DND-41 (cell line): ENCODE results near the gene WBP11.

Experiments
- ATAC-seq: fragments of 200-7000 bp; cut with Tn5 transposase; 3 replicates; pipeline ENCODE4 v1.9.1; 2021; ENCODE audit warnings: low read depth; ENCODE audit not compliant: insufficient read depth
- DNase-seq: peaks from one replicate; pipeline ENCODE4 v3.0.0-alpha.2; 2020
- H2AFZ ChIP-seq: 2 replicates; pipeline ENCODE4 v1.6.0; 2012; ENCODE audit warnings: low read depth, low read length
- H3K27ac ChIP-seq: 2 replicates; pipeline ENCODE4 v1.5.1; 2012; ENCODE audit warnings: low read length, inconsistent platforms
- H3K27me3 ChIP-seq: fragments of 200-600 bp; sonication (generic); 2 replicates; pipeline ENCODE4 v1.6.0; 2012; ENCODE audit warnings: low read length, mild to moderate bottlenecking, inconsistent platforms; ENCODE audit not compliant: insufficient read depth, poor library complexity
- H3K36me3 ChIP-seq: 2 replicates; pipeline ENCODE4 v1.5.1; 2012; ENCODE audit warnings: low read length, inconsistent platforms; ENCODE audit not compliant: insufficient read depth
- H3K4me1 ChIP-seq: 2 replicates; pipeline ENCODE4 v1.5.1; 2012; ENCODE audit warnings: mild to moderate bottlenecking, low read length; ENCODE audit not compliant: insufficient read depth
- H3K4me2 ChIP-seq: 2 replicates; pipeline ENCODE4 v1.6.0; 2012; ENCODE audit warnings: mild to moderate bottlenecking, moderate library complexity, low read length, inconsistent platforms; ENCODE audit not compliant: insufficient read depth
- H3K4me3 ChIP-seq, 2 experiments: fragments of 200-600 bp in 1 of 2; shearing (Covaris generic) in 1 of 2; 2 replicates each; pipeline ENCODE4 v1.5.1; 2012 to 2016; ENCODE audit warnings: inconsistent platforms in 2 of 2, low read length in 2 of 2, mild to moderate bottlenecking in 2 of 2, low read depth in 1 of 2, moderate library complexity in 1 of 2
- H3K79me2 ChIP-seq: 2 replicates; pipeline ENCODE4 v1.6.0; 2012; ENCODE audit warnings: low read length, inconsistent platforms; ENCODE audit not compliant: insufficient read depth
- H3K9ac ChIP-seq: 2 replicates; pipeline ENCODE4 v1.6.0; 2012; ENCODE audit warnings: low read depth, mild to moderate bottlenecking, inconsistent platforms, low read length, moderate library complexity
- H3K9me3 ChIP-seq: 2 replicates; pipeline ENCODE4 v1.5.1; 2012; ENCODE audit warnings: low read length, moderate library complexity, mild to moderate bottlenecking, inconsistent platforms; ENCODE audit not compliant: insufficient read depth, severe bottlenecking
- H4K20me1 ChIP-seq: 2 replicates; pipeline ENCODE4 v1.6.0; 2012; ENCODE audit warnings: low read length; ENCODE audit not compliant: insufficient read depth
- CTCF ChIP-seq: IDR thresholded peaks from 2 replicates; pipeline ENCODE4 v1.5.1; 2012; ENCODE audit warnings: borderline replicate concordance, low read length, moderate library complexity, mild to moderate bottlenecking; ENCODE audit not compliant: poor library complexity, severe bottlenecking; ENCODE audit errors: extremely low read depth
- EZH2 ChIP-seq: IDR thresholded peaks from 3 replicates; pipeline ENCODE4 v1.6.1; 2012; ENCODE audit warnings: borderline replicate concordance, low read depth, mild to moderate bottlenecking, moderate library complexity, low read length, inconsistent platforms; ENCODE audit not compliant: severe bottlenecking

The WBP11 gene

GRCh38 chr12:14803011-14803829, at the start of gene WBP11, which contains the start of gene C12orf60:
Gene WBP11 (minus strand): TSS chr12:14803478. CDS start chr12:14801383, 2,095 bp downstream.
Gene C12orf60 (plus strand): TSS chr12:14803670. CDS start chr12:14822936, 19,266 bp downstream.
- Histone ChIP-seq H3K9ac (peak within 1 kb of the TSS; percentile 83), H2AFZ (peak within 1 kb of the TSS; percentile 94), H3K79me2 (peaks cover 57% of the 10 kb centered on the region), H3K36me3 (peaks cover 28% of the 10 kb centered on the region), H3K9me3 (no peaks in the 10 kb centered on the region), H3K27ac (peak within 1 kb of the TSS; percentile 87), H3K4me2 (peak within 1 kb of the TSS; percentile 89), H3K27me3 (no peaks in the 10 kb centered on the region), H3K4me1 (peaks cover 33% of the 10 kb centered on the region), H4K20me1 (peaks cover 13% of the 10 kb centered on the region; the same call in 1 of the 2 replicates), H3K4me3 (peak within 1 kb of the TSS; percentile 87 to 91)
- TF ChIP-seq EZH2: no peak
- TF ChIP-seq CTCF: no peak
- ATAC-seq: peak; percentile 98
- DNase-seq: peak; percentile 95

GRCh38 chr12:14852880-14853279, 49.6 kb upstream of the WBP11 start:
- no peaks in the 10 kb centered on the region for H3K9me3 ChIP-seq
- H3K4me2 ChIP-seq: no peak overlapping the region
- H3K4me1 ChIP-seq: no peaks in the 10 kb centered on the region
- no peaks in the 10 kb centered on the region for H3K27me3 ChIP-seq
- no peak overlapping the region for H3K27ac ChIP-seq
- no peak overlapping the region for H3K9ac ChIP-seq
- TF ChIP-seq EZH2: no peak
- TF ChIP-seq CTCF: no peak
- DNase-seq (no peak), ATAC-seq (no peak)
- H3K4me3 ChIP-seq: no peak overlapping the region
- no peaks in the 10 kb centered on the region for H3K36me3 ChIP-seq
- H4K20me1 ChIP-seq: no peaks in the 10 kb centered on the region
- H2AFZ ChIP-seq: no peak overlapping the region
- H3K79me2 ChIP-seq: no peaks in the 10 kb centered on the region

GRCh38 chr12:14850929-14851663, 47.8 kb upstream of the WBP11 start:
- DNase-seq: no peak
- no peak for ATAC-seq
- no peaks in the 10 kb centered on the region for H4K20me1 ChIP-seq
- H2AFZ ChIP-seq: peak overlapping the region; percentile 11
- no peaks in the 10 kb centered on the region for H3K79me2 ChIP-seq
- H3K36me3 ChIP-seq: no peaks in the 10 kb centered on the region
- TF ChIP-seq EZH2 (no peak), CTCF (no peak)
- no peak overlapping the region for H3K4me3 ChIP-seq
- H3K9me3 ChIP-seq: no peaks in the 10 kb centered on the region
- no peaks in the 10 kb centered on the region for H3K27me3 ChIP-seq
- H3K9ac ChIP-seq: no peak overlapping the region
- no peak overlapping the region for H3K4me2 ChIP-seq
- H3K27ac ChIP-seq: no peak overlapping the region
- H3K4me1 ChIP-seq: 0 out of 2 replicates have a peak, but pooled peaks cover 2% of the 10 kb centered on the region
